Subcutaneous adipose tissue (tissue), 4 donors: ENCODE measurements around the gene DNAJC15. TPM values are rescaled to one million over a fixed set of nuclear protein-coding genes. Genes with fewer than 3 reads are reported as not detected.

Source experiments
- total RNA-seq, 4 donors: library from RNA; depleted of rRNA; stranded (reverse); fragments of >200 nt; gene quantifications; one replicate each; pipeline ENCODE4 v1.1.0, GENCODE V29; 2016
- TF ChIP-seq, protein P1 (sequence below): fragments of 450-650 bp; IDR thresholded peaks from one replicate; pipeline ENCODE4 v1.5.1; 2016; ENCODE audit warnings: low read depth, mild to moderate bottlenecking, control low read depth, antibody characterized with exemption, moderate library complexity

Gene DNAJC15
- total RNA-seq, 4 donors from 2014 or later = 4.3 to 16.0 (median 10.3) TPM

DNA sequence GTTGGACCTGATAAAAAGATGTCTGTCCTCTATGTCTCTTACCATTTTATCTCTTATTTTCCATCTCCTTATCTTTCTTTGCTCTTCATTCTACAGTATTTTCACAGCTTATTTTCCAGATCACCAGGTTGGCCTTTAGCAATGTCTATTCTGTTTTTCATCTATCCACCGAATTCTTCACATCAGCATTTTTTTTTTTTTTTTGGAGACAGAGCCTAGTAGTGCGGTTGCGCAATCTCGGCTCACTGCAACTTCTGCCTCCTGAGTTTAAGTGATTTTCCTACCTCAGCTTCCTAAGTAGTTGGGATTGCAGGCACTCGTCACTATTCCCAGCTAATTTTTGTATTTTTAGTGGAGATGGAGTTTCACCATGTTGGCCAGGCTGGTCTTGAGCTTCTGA, 49.0 kb downstream of the DNAJC15 start:
- TF ChIP-seq, protein P1, sequence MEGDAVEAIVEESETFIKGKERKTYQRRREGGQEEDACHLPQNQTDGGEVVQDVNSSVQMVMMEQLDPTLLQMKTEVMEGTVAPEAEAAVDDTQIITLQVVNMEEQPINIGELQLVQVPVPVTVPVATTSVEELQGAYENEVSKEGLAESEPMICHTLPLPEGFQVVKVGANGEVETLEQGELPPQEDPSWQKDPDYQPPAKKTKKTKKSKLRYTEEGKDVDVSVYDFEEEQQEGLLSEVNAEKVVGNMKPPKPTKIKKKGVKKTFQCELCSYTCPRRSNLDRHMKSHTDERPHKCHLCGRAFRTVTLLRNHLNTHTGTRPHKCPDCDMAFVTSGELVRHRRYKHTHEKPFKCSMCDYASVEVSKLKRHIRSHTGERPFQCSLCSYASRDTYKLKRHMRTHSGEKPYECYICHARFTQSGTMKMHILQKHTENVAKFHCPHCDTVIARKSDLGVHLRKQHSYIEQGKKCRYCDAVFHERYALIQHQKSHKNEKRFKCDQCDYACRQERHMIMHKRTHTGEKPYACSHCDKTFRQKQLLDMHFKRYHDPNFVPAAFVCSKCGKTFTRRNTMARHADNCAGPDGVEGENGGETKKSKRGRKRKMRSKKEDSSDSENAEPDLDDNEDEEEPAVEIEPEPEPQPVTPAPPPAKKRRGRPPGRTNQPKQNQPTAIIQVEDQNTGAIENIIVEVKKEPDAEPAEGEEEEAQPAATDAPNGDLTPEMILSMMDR = no peak

GRCh38 chr13:43074824-43075510, 51.6 kb downstream of the DNAJC15 start:
- TF ChIP-seq, protein P1 = no peak

- TF ChIP-seq, protein P1 = no peak
These were observed 53.7 kb downstream of the DNAJC15 start for GRCh38 chr13:43077046-43077445.

- TF ChIP-seq, protein P1 = no peak
These were observed 54.1 kb downstream of the DNAJC15 start for GRCh38 chr13:43077461-43077860.

DNA sequence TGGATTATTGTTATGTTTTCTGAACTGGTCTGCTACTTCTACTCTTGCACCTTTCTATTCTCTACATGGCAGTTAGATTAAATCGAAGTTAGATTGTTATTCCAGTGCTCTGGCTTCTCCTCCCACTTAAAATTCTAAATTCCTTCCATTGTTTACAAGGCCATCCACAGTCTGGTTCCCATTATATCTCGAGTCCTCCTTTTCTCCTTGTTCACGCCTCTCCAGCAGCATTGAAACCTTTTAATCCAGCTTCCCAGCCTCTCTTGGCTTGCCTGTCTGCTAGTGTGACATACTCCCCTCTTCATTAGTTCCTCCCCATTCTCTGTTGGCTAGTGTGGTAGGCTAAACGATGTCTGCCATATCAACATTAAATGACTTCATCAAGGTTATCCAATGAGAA, 54.5 kb downstream of the DNAJC15 start:
- TF ChIP-seq, protein P1 = no peak

DNA sequence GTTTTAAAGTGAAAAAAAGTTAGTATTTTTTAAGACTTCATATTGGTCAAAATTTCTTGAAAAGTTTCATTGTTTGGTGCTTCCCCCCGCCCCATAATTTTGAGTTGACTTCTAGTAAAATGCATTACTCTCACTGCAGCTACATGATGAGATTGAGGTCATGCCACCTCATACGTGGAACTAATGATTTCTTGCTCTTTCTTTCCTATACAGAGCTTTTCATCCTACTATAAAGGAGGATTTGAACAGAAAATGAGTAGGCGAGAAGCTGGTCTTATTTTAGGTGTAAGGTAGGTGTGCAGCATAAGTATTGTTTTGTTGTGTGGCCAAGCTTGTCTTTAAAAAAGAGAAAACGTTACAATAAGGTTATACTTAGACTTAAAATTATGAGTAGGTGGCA, 55.0 kb downstream of the DNAJC15 start:
- TF ChIP-seq, protein P1 = no peak

DNA sequence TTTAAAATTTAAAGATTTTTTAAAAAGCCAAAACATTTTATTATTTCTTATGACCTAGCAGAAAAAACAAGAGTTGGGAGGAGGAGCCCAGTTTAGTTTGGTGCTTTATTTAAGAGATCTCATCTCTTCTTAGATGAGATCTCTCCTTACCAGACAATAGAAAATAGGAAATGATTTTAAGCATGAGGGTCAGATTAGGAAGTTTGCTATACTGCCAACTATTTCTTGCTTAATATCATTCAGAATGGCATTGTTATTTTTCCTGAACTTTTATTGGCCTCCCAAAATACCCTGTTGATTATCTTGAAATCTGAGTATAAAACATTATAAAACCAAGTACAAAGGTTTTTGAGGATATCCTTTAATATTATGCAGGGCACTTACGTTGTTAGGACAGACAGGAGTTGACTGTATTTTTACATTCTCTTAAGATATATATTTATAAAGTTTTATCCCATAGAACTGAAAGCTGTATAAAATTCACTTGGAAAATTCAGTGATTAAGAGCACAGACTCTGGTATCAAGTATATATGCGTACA, 56.1 kb downstream of the DNAJC15 start:
- TF ChIP-seq, protein P1 = no peak
